Lung microvascular endothelial cell (primary cell): ENCODE data around the gene GNAT1. TPM values are rescaled to one million over a fixed set of nuclear protein-coding genes. Genes with fewer than 3 reads are reported as not detected.

Experiments
- DNase-seq, 2 donors: peaks; one replicate each; pipeline versions ENCODE4 v3.0.0 to v3.0.0-alpha.2; 2010; ENCODE audit warnings: low read depth in 2 of 2
- total RNA-seq: library from RNA; depleted of rRNA; stranded (reverse); fragments of >200 nt; gene quantifications from 2 replicates; pipeline ENCODE4 v1.2.1, GENCODE V29; 2014

The GNAT1 gene
- total RNA-seq, 1 donor from 2014 or later, result not detected

DNA sequence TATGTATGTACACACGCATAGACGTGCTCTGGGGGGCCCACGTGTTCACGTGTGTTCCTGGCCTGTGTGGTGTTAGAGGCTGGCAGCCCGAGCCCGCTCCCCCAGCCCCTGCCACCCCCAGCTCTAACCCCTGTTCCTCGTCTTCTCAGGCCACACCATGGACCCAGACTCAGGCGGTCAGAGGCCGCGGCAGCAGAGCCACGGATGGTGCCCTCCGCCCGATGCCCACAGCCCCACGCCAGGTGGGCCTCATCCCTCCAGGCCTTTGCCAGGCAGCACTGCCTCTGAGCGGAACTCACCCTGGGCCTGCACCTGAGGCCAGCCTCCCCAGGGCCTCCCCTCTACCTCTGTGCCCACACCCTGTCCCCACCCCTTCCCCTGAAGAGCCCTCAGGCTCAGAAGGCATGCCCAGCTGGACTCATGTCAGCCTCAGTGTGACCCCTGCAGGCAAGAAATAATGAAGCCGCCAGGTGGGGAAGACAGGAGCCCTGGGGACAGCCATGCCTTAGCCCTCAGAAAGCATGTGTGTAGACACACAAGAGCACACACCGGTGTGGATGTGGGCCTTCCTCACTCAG is 16.4 kb upstream of the GNAT1 start:
- no peak for DNase-seq

DNA sequence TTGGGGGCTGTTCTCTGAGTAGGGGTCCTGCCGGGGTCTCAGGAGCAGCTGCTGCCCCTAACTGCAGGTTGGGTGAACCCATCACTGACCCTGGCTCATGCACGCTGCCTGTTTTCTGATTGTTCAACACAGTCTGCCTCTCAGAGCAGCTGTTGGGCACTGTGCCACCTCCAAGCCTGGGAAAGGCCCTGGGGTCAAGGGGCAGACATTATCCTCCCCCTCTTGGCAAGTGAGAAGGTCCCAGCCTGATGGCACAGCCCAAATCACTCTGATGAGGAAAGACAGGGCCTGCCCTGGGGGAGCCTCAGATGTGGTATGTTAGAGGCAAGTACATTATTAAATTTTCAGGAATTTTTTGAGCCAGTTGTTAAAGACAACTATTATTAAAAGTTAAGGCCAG is 14.1 kb upstream of the GNAT1 start:
- DNase-seq, result peak; percentile 35 to 69

DNA sequence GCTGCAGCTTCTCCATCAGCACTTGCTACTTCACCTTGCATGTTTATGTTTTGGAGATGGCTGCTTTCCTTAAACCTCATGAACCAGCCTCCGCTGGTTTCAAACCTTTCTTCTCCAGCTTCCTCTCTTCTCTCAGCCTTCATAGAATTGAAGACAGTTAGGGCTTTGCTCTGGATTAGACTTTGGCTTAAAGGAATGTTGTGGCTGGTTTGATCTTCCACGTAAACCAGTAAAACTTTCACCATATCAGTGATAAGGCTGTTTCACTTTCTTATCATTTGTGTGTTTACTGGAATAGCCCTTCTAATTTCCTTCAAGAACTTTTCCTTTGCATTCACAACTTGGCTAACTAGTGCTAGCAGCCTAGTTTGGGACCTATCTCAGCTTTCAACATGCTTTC is 11.7 kb upstream of the GNAT1 start:
- DNase-seq, result no peak

DNA sequence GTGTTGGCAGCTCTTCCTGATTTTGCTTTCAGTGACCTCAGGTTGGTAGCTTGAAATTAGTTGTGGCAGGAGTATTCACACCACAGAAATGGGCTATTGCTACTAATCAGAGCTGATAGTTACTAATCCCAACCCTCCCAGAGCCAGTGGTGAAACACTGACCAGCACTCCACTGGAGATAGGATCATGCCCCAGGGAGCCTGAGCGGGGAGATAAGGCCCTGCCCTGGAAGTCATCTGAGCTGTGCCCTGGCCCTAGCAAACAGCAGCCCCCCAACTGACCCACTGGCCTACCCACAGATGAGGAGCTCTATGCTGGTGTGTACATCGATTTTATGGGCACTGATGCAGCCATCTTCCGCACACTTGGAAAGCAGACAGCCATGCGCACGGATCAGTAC is 9.4 kb upstream of the GNAT1 start:
- no peak for DNase-seq

- DNase-seq, result no peak
Observed at GRCh38 chr3:50182533-50183099, 8.8 kb upstream of the GNAT1 start.

GRCh38 chr3:50183755-50184154 is 7.7 kb upstream of the GNAT1 start:
- no peak for DNase-seq

DNA sequence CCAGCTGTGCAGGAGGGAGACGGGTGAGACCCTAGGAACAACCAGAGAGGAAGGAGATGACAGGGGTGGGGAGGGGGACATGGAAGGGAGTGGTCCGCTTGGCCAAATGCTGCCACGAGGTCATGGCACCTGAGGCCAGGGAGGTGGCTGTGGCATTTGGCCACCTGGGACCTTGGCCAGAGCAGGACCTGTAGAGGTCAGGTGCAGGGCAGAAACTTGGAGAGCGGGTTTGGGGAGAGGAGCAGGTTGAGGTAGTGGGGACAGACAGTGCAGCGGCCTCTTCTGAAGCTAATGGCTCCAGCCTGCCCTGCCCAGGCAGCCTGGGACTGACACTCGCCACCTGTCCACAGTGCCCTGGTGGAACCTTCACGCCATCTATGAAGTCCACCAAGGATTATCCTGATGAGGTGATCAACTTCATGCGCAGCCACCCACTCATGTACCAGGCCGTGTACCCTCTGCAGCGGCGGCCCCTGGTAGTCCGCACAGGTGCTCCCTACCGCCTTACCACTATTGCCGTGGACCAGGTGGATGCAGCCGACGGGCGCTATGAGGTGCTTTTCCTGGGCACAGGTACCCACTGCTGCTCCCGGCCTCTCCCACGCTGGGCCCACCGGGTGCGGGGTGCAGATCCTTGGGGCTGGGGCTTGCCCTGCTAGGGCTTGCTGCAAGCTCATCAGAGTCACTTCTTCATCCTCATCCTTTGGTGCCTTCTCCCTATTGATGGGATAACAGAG is 7.0 kb upstream of the GNAT1 start:
- no peak for DNase-seq

DNA sequence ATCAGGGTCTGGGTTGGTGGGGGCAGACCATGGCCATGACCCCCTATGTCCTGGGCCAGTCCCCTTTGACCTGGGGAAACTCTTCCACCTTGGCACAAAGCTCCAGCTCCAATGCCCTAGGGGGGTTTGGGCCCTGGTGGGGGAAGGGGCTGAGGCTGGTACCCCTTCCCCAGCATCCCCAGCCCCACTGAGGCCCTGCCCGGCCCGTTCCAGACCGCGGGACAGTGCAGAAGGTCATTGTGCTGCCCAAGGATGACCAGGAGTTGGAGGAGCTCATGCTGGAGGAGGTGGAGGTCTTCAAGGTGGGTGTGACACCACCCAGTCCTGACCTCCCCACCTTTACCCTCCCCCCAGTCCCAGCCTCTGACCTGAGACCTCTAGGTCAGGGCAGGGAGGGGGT is 6.2 kb upstream of the GNAT1 start:
- no peak for DNase-seq

GRCh38 chr3:50186096-50186495 is 5.3 kb upstream of the GNAT1 start:
- DNase-seq, result no peak

DNA sequence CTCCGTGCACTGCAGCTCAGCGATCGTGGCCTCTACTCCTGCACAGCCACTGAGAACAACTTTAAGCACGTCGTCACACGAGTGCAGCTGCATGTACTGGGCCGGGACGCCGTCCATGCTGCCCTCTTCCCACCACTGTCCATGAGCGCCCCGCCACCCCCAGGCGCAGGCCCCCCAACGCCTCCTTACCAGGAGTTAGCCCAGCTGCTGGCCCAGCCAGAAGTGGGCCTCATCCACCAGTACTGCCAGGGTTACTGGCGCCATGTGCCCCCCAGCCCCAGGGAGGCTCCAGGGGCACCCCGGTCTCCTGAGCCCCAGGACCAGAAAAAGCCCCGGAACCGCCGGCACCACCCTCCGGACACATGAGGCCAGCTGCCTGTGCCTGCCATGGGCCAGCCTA is 3.7 kb upstream of the GNAT1 start:
- no peak for DNase-seq

DNA sequence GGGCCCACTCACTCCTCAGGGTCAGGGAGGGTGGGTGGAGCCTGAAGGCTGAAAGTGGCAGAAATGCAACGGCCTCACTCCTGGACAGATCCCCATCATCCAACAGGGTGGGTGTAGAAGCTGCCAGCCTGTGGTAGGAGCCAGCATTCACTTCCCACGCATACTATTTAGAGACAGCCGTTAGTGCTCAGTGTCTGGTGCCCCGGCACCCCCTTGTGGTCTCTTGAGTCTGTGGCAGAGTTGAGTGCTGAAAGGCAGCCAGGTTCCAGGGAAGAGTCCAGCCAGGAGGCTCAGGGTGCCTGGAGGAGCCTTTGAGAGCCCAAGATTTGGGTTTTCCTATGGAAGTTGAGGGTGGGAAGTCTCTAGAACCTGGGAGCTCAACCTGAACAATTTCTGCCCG is 2.1 kb upstream of the GNAT1 start:
- peak; percentile 86 to 91 for DNase-seq

DNA sequence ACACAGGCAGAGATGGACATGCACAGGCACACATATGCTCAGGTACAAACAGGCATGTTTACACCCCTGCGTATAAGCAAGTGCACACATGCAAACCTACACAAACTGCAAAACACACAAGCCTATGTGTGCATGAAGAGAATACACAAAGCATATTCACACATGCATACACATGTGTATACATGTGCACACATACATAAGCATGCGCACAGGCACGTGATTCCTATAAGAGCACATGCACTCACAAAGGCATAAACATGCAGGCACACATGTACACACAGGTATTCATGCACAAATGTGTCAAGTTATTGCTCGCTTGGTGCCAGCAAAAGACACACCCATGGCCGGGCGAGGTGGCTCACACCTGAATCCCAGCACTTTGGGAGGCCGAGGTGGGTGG is 1.4 kb upstream of the GNAT1 start:
- no peak for DNase-seq

GRCh38 chr3:50192124-50192523 is 714 bp downstream of the GNAT1 start:
- DNase-seq, result no peak

DNA sequence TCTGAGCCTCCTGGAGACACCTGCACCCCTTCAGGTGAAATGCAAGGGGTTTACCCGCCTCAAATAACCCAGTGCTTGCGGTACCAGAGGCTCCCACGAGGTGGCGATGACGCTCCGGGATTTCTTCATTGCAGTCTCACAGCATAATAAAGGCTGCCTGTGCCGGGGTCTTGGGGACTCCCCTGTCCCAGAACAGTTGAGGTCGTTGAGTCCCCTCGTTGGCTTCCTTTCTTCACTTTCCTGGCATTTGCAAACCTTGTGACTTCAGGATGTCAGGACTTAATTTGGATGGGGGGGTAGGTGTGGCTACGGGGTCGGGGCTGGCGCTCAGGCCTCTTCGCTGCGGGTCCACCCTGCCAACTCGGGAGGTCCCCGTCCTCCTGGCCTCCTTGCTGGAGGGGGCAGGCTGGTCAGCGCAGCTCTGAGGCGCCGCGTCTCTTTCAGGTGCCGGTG is 1.3 kb downstream of the GNAT1 start:
- peak; percentile 59 to 76 for DNase-seq

DNA sequence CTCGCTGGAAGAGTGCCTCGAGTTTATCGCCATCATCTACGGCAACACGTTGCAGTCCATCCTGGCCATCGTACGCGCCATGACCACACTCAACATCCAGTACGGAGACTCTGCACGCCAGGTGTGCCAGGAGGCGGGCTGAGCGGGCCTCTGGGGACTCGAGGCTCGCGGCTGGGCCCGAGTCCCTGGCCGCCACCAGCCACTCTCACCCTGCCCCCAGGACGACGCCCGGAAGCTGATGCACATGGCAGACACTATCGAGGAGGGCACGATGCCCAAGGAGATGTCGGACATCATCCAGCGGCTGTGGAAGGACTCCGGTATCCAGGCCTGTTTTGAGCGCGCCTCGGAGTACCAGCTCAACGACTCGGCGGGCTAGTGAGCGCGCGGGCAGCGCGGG is 1.9 kb downstream of the GNAT1 start:
- DNase-seq, result no peak

DNA sequence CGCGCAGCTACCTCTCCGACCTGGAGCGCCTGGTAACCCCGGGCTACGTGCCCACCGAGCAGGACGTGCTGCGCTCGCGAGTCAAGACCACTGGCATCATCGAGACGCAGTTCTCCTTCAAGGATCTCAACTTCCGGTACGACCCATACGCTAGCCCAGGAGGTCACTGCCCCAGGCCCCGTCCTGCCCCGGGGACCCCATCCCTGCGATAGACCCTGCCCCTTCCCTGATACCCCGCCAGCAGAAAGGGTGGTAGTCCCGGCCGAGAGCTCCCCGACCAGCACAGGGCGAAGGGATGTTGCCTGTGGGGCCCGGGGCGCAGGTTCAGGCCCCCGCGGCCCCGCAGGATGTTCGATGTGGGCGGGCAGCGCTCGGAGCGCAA is 2.3 kb downstream of the GNAT1 start:
- no peak for DNase-seq

GRCh38 chr3:50194128-50194902 is 2.9 kb downstream of the GNAT1 start:
- peak; percentile 71 to 72 for DNase-seq

GRCh38 chr3:50194903-50195500 is 3.6 kb downstream of the GNAT1 start:
- peak in 1 of 2 donors; percentile 32 for DNase-seq

GRCh38 chr3:50195501-50196252 is 4.3 kb downstream of the GNAT1 start:
- DNase-seq, result no peak

- no peak for DNase-seq
Observed at GRCh38 chr3:50196253-50196801, 4.9 kb downstream of the GNAT1 start.
